A673 (cell line): ENCODE measurements around the gene GAS7. TPM values are rescaled to one million over a fixed set of nuclear protein-coding genes. Genes with fewer than 3 reads are reported as not detected.

Experiments used
- BruUV-seq: library from RNA; stranded (reverse); fragments of 400-500 nt; replicated peaks from 2 replicates; lab custom pipeline; 2021; lab: Mats Ljungman, UMichigan
- CTCF ChIA-PET: fragments of 300-600 bp; sonication (Branson Sonifier 250); formaldehyde crosslinking; loops from one replicate; lab custom pipeline; 2022; ENCODE audit warnings: antibody characterized with exemption; lab: Charles Lee
- POLR2A ChIA-PET: fragments of 300-600 bp; sonication (Branson Sonifier 250); formaldehyde crosslinking; loops from one replicate; lab custom pipeline; 2022; ENCODE audit warnings: antibody characterized with exemption; ENCODE audit not compliant: low non-redundant PET; lab: Charles Lee
- DNase-seq: peaks from one replicate; pipeline ENCODE4 v3.0.0-alpha.2; 2015; ENCODE audit warnings: low spot score
- H3K27ac ChIP-seq: fragments of 200-600 bp; sonication (generic); 2 replicates; pipeline ENCODE4 v1.5.1; 2016; ENCODE audit warnings: mixed run types, low read depth, mild to moderate bottlenecking, mixed read lengths, antibody characterized with exemption, low read length; ENCODE audit not compliant: poor library complexity, severe bottlenecking
- H3K27me3 ChIP-seq: fragments of 200-600 bp; sonication (generic); replicated peaks from 2 replicates; pipeline ENCODE4 v1.6.1; 2017; ENCODE audit warnings: mixed run types, low read depth, mild to moderate bottlenecking, mixed read lengths, antibody characterized with exemption, low read length; ENCODE audit not compliant: insufficient read depth, poor library complexity
- H3K36me3 ChIP-seq: fragments of 200-600 bp; sonication (generic); 2 replicates; pipeline ENCODE4 v1.6.1; 2016; ENCODE audit warnings: mixed run types, mild to moderate bottlenecking, mixed read lengths, antibody characterized with exemption, low read length; ENCODE audit not compliant: insufficient read depth, poor library complexity, severe bottlenecking
- H3K4me1 ChIP-seq: fragments of 200-600 bp; sonication (generic); 2 replicates; pipeline ENCODE4 v1.6.1; 2017; ENCODE audit warnings: mixed run types, mild to moderate bottlenecking, mixed read lengths, antibody characterized with exemption, low read length; ENCODE audit not compliant: insufficient read depth, poor library complexity, severe bottlenecking
- H3K4me3 ChIP-seq: fragments of 200-600 bp; sonication (generic); 2 replicates; pipeline ENCODE4 v1.5.1; 2016; ENCODE audit warnings: low read depth, mixed run types, mild to moderate bottlenecking, mixed read lengths, low read length; ENCODE audit not compliant: poor library complexity, severe bottlenecking
- H3K9me3 ChIP-seq: fragments of 200-600 bp; sonication (generic); 2 replicates; pipeline ENCODE4 v1.6.1; 2016; ENCODE audit warnings: mixed run types, low read depth, mild to moderate bottlenecking, mixed read lengths, antibody characterized with exemption, low read length; ENCODE audit not compliant: poor library complexity, severe bottlenecking
- CTCF ChIP-seq: fragments of 300-800, 200-600 bp; sonication (generic); conservative IDR thresholded peaks from 2 replicates; pipeline ENCODE4 v1.5.1; 2017; ENCODE audit warnings: low read depth, mild to moderate bottlenecking, antibody characterized with exemption, low read length, moderate library complexity, mixed read lengths
- EZH2 ChIP-seq: fragments of 200-600 bp; sonication (generic); IDR thresholded peaks from 2 replicates; pipeline ENCODE4 v1.6.1; 2017; ENCODE audit warnings: borderline replicate concordance, low read depth, mild to moderate bottlenecking, mixed read lengths, antibody characterized with exemption, low read length; ENCODE audit not compliant: poor library complexity, severe bottlenecking
- intact Hi-C: fragments of 100-400 bp; cut with micrococcal nuclease; formaldehyde crosslinking; loops from one replicate; pipeline ENCODE4 v1.10.0; 2022; ENCODE audit not compliant: unreplicated experiment
- total RNA-seq: library from RNA; stranded (reverse); gene quantifications from 2 replicates; pipeline ENCODE4 v1.2.3, GENCODE V29; 2021

Gene GAS7
- total RNA-seq, 1 experiment from 2014 or later, result 2.3 TPM

GRCh38 chr17:10041916-10042588 is 156.4 kb downstream of the GAS7 start:
- DNase-seq, result no peak
- ChIA-PET POLR2A (no interaction called here), CTCF (no interaction called here)
- intact Hi-C loops, result no loop called here
- no peak overlapping the region for H3K4me3 ChIP-seq
- H3K36me3 ChIP-seq, result no peaks in the 10 kb centered on the region
- BruUV-seq, result no TSS peak
- H3K27me3 ChIP-seq, result no peaks in the 10 kb centered on the region
- no peak for TF ChIP-seq CTCF
- H3K4me1 ChIP-seq, result no peaks in the 10 kb centered on the region
- no peak overlapping the region for H3K27ac ChIP-seq
- no peaks in the 10 kb centered on the region for H3K9me3 ChIP-seq

DNA sequence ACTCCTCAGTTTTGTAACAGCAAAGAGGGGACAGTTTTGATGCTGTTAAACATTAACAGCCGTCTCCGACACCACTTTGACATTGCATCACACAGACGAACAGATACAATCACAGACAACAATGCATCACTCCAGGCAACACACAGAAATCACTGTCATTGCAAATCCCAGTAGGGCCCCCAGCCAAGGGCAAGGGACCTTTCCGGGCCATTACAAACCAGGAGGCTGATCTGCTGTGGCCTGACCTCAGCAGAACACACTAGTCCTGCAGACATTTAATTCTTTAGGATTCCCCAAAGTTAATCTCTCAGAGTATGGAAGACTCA is 157.2 kb downstream of the GAS7 start:
- Histone ChIP-seq H3K9me3 (no peaks in the 10 kb centered on the region), H3K27ac (no peak overlapping the region), H3K4me3 (no peak overlapping the region), H3K27me3 (no peaks in the 10 kb centered on the region), H3K4me1 (no peaks in the 10 kb centered on the region), H3K36me3 (no peaks in the 10 kb centered on the region)
- BruUV-seq, result no TSS peak
- ChIA-PET POLR2A (no interaction called here), CTCF (no interaction called here)
- no peak for DNase-seq
- intact Hi-C loops, result no loop called here
- TF ChIP-seq EZH2 (no peak), CTCF (no peak)

DNA sequence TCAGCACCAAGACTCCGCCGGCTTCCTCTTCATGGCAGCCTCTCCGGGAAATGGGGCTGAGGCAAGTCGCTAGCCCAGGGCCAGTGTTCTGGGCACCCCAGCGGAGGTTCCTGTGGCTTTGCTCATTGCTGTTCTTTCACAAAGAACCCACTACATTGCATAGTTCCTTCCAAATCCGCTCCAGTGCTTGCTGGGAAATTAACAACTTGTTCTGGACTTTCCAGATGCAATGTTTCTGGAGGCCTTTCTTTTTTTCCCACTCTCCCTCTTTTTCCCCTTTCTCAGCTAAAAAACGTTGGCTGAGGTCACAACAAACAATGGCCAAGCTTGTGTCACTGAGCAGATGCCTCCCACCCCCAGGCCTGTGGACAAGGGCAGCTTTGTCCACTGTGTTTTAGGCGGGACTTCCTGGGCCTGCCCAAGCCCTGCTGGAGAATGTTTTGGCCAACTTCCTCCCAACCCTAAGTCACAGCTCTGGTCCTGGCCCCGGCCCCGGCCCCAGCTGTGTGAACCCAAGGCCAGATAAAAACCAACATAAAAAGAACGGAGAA is 161.8 kb downstream of the GAS7 start:
- intact Hi-C loops, result no loop called here
- Histone ChIP-seq H3K27me3 (no peaks in the 10 kb centered on the region), H3K9me3 (no peaks in the 10 kb centered on the region), H3K36me3 (no peaks in the 10 kb centered on the region), H3K4me3 (no peak overlapping the region), H3K27ac (no peak overlapping the region), H3K4me1 (no peaks in the 10 kb centered on the region)
- BruUV-seq, result no TSS peak
- POLR2A ChIA-PET, result no interaction called here
- no peak for DNase-seq
- TF ChIP-seq EZH2 (no peak), CTCF (no peak)
- CTCF ChIA-PET, result no interaction called here
